Hepatocyte (in vitro differentiated cells): Measurements from ENCODE around the gene ARHGEF37. TPM values are rescaled to one million over a fixed set of nuclear protein-coding genes. Genes with fewer than 3 reads are reported as not detected.

Experiments
- DNase-seq: peaks from one replicate; pipeline ENCODE4 v3.0.0-alpha.2; 2016; ENCODE audit warnings: low spot score
- H2AFZ ChIP-seq: fragments of 200-600 bp; sonication (generic); 2 replicates; pipeline ENCODE4 v1.6.0; 2016; ENCODE audit warnings: antibody characterized with exemption, mild to moderate bottlenecking
- H3K27ac ChIP-seq: fragments of 200-600 bp; sonication (generic); 2 replicates; pipeline ENCODE4 v1.5.1; 2016; ENCODE audit warnings: mild to moderate bottlenecking
- H3K27me3 ChIP-seq: fragments of 200-600 bp; sonication (generic); 2 replicates; pipeline ENCODE4 v1.6.1; 2016
- H3K36me3 ChIP-seq: fragments of 200-600 bp; sonication (generic); replicated peaks from 2 replicates; pipeline ENCODE4 v1.5.1; 2016; ENCODE audit warnings: low read depth; ENCODE audit not compliant: insufficient read depth
- H3K4me1 ChIP-seq: fragments of 200-600 bp; sonication (generic); 2 replicates; pipeline ENCODE4 v1.5.1; 2016; ENCODE audit warnings: mild to moderate bottlenecking, moderate library complexity; ENCODE audit not compliant: insufficient read depth
- H3K4me2 ChIP-seq: fragments of 200-600 bp; sonication (generic); 2 replicates; pipeline ENCODE4 v1.6.0; 2016
- H3K4me3 ChIP-seq: fragments of 200-600 bp; sonication (generic); 2 replicates; pipeline ENCODE4 v1.5.1; 2016; ENCODE audit warnings: mild to moderate bottlenecking
- H3K79me2 ChIP-seq: fragments of 200-600 bp; sonication (generic); 2 replicates; pipeline ENCODE4 v1.6.0; 2017; ENCODE audit warnings: mild to moderate bottlenecking
- H3K9me2 ChIP-seq: fragments of 200-600 bp; sonication (generic); replicated peaks from 2 replicates; pipeline ENCODE4 v1.6.0; 2017; ENCODE audit warnings: mild to moderate bottlenecking; ENCODE audit not compliant: insufficient read depth
- H3K9me3 ChIP-seq: fragments of 200-600 bp; sonication (generic); 2 replicates; pipeline ENCODE4 v1.5.1; 2016; ENCODE audit warnings: low read depth, mild to moderate bottlenecking
- H4K20me1 ChIP-seq: fragments of 200-600 bp; sonication (generic); 2 replicates; pipeline ENCODE4 v1.6.0; 2016; ENCODE audit warnings: mild to moderate bottlenecking; ENCODE audit not compliant: insufficient read depth, poor library complexity, severe bottlenecking
- EZH2 ChIP-seq: fragments of 200-600 bp; sonication (generic); IDR thresholded peaks from 2 replicates; pipeline ENCODE4 v1.6.1; 2016; ENCODE audit warnings: antibody characterized with exemption, mild to moderate bottlenecking, borderline replicate concordance
- EZH2phosphoT487 ChIP-seq: fragments of 200-600 bp; sonication (generic); IDR thresholded peaks from one replicate; pipeline ENCODE4 v1.6.1; 2018; ENCODE audit warnings: antibody characterized with exemption, mild to moderate bottlenecking, low read depth, moderate library complexity; ENCODE audit not compliant: unreplicated experiment, severe bottlenecking
- WGBS: methylation state at CpG from one replicate; pipeline ENCODE4 v1.1.6; 2016; ENCODE audit warnings: low lambda C conversion rate; ENCODE audit errors: missing lambda C conversion rate; 5-methylcytosine and 5-hydroxymethylcytosine counted together
- polyA plus RNA-seq: library from polyadenylated mRNA; unstranded; fragments of >200 nt; fragmentation: Nextera tagmentation; extraction: Ambion mirVana; gene quantifications from 2 replicates; pipeline ENCODE4 v1.2.1, GENCODE V29; 2016
- total RNA-seq: library from RNA; depleted of rRNA; stranded (reverse); fragments of >200 nt; gene quantifications from 2 replicates; pipeline ENCODE4 v1.2.3, GENCODE V29; 2014
- TF ChIP-seq, protein P1 (sequence below): fragments of 200-600 bp; sonication (generic); IDR thresholded peaks from 2 replicates; pipeline ENCODE4 v1.5.1; 2016; ENCODE audit warnings: antibody characterized with exemption, mild to moderate bottlenecking; ENCODE audit not compliant: poor library complexity

The ARHGEF37 gene
- total and polyA plus RNA-seq, 2 experiments from 2014 or later, result 2.3 to 2.9 TPM

DNA sequence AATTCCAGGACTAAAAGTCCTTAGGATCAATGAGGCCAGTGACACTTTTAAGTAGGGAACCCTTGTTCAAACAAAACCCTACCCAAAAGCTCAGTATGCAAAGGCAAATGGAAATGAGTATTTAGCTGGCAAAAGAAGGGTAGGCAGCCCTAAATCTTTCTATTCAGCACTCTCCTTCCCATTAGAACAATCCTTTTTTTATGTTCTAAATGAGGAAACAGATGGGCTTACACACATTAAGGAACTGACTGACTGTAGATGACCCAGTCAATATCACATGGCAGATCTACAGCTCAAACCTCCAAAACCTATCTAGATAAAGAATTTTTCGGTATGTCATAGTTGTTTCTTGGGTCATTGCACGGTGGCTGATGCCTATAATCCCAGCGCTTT lies 37.3 kb upstream of the ARHGEF37 start:
- 84% methylated on average over 3 of the region's 3 CpGs for WGBS
- H3K27ac ChIP-seq, result peak overlapping the region; percentile 1
- H3K4me1 ChIP-seq, result peaks cover 36% of the 10 kb centered on the region
- H4K20me1 ChIP-seq, result peaks cover 99% of the 10 kb centered on the region
- H3K27me3 ChIP-seq, result no peaks in the 10 kb centered on the region
- no peaks in the 10 kb centered on the region for H3K9me3 ChIP-seq
- no peaks in the 10 kb centered on the region for H3K9me2 ChIP-seq
- H3K36me3 ChIP-seq, result no peaks in the 10 kb centered on the region
- DNase-seq, result no peak
- H3K4me3 ChIP-seq, result no peak overlapping the region
- TF ChIP-seq EZH2phosphoT487 (no peak), EZH2 (no peak)
- TF ChIP-seq, protein P1, sequence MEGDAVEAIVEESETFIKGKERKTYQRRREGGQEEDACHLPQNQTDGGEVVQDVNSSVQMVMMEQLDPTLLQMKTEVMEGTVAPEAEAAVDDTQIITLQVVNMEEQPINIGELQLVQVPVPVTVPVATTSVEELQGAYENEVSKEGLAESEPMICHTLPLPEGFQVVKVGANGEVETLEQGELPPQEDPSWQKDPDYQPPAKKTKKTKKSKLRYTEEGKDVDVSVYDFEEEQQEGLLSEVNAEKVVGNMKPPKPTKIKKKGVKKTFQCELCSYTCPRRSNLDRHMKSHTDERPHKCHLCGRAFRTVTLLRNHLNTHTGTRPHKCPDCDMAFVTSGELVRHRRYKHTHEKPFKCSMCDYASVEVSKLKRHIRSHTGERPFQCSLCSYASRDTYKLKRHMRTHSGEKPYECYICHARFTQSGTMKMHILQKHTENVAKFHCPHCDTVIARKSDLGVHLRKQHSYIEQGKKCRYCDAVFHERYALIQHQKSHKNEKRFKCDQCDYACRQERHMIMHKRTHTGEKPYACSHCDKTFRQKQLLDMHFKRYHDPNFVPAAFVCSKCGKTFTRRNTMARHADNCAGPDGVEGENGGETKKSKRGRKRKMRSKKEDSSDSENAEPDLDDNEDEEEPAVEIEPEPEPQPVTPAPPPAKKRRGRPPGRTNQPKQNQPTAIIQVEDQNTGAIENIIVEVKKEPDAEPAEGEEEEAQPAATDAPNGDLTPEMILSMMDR, result no peak
- peak overlapping the region; percentile 19 for H3K4me2 ChIP-seq
- H2AFZ ChIP-seq, result no peak overlapping the region
- H3K79me2 ChIP-seq, result peaks cover 99% of the 10 kb centered on the region

DNA sequence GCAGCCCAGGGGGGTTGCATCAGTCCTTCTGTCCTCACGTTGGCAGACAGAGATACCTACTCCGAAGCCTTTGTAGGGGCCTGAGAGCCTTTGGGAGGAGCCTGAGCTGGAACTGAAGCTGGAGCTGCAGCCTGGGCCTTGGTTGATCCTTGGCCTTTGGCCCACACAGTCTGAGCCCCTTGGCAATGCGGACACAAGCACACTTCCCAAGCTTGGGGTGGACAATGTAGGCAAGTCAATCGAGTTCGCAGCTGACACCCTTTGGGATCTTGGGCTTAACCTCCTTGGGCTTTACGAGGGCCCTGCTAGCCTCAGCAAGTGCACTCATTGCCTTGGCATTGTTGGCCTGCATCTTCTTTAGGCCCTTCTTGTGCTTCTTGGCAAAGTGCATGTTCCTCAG lies 36.0 kb upstream of the ARHGEF37 start:
- Histone ChIP-seq H3K4me3 (no peak overlapping the region), H3K36me3 (no peaks in the 10 kb centered on the region), H3K27ac (no peak overlapping the region), H4K20me1 (peaks cover 86% of the 10 kb centered on the region), H3K4me2 (no peak overlapping the region), H3K4me1 (peaks cover 32% of the 10 kb centered on the region), H3K9me3 (no peaks in the 10 kb centered on the region), H2AFZ (no peak overlapping the region), H3K27me3 (no peaks in the 10 kb centered on the region), H3K79me2 (peaks cover 99% of the 10 kb centered on the region), H3K9me2 (no peaks in the 10 kb centered on the region)
- TF ChIP-seq EZH2, result no peak
- TF ChIP-seq, protein P1, result no peak
- no peak for TF ChIP-seq EZH2phosphoT487
- WGBS, result 91% methylated on average over 6 of the region's 6 CpGs
- DNase-seq, result no peak

DNA sequence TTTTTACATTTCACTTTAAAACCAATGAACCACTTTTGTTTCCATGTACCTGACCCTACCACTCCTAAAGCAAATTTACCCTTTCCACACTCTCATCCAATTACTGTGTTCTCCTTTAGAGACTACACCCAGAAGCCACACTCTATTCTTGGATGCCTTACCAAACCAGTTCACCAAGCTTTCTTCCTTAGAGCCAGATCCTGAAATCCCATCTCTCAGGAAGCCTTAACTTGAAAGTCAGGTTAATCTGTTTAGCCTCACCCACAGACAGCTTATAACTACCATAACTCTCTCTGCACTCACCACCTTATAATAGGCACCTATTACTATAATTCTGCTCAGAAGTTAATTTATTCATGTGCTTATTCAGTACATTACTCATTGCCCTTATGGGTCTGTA lies 34.3 kb upstream of the ARHGEF37 start:
- DNase-seq, result peak; percentile 28
- Histone ChIP-seq H3K36me3 (no peaks in the 10 kb centered on the region), H4K20me1 (peaks cover 69% of the 10 kb centered on the region), H3K9me3 (no peaks in the 10 kb centered on the region), H3K79me2 (peaks cover 90% of the 10 kb centered on the region), H3K4me1 (peaks cover 31% of the 10 kb centered on the region), H3K27ac (peak overlapping the region; percentile 25), H3K4me2 (peak overlapping the region; percentile 91), H2AFZ (no peak overlapping the region), H3K27me3 (no peaks in the 10 kb centered on the region), H3K9me2 (no peaks in the 10 kb centered on the region), H3K4me3 (peak overlapping the region; percentile 8)
- no peak for TF ChIP-seq EZH2
- TF ChIP-seq, protein P1, result no peak
- TF ChIP-seq EZH2phosphoT487, result no peak

DNA sequence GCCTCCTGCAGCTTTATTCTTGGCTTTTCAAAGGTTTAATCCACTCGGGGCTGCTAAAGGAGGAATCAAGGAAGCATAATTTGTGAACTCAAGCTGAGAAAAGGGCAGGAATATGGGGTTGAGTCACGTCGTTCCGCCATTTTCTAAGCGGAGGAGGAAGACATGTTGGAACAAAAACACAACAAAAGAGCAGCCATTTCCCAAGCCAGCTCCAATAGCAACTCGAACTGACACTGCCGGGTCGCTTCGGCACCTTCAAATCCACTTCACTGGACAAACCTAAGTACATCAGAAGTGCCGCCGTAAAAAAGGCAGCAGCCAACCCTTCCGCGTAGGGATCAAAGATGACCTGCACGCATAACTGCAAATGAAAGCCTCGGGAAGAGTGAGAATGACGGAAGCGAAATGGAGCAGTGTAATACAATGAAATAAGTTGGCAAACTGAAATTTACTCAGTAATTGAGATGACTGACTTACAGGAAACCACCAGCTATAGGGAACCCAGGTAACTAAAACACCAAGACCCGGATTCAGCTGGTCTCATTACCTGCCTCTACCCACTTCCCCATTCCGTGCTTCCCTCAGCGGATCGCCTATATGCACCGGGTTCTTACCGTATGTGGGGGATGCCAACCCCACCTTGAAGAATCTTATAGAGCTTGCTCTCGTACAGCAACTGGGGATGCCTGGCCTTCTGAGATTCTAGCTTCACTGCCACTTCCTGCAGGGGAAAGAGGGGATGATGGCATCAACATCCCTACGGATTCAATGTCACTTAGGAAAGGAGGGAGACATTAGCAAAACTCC lies 31.6 kb upstream of the ARHGEF37 start:
- Histone ChIP-seq H3K4me3 (peak overlapping the region; percentile 88), H3K27me3 (no peaks in the 10 kb centered on the region), H3K9me3 (no peaks in the 10 kb centered on the region), H4K20me1 (peaks cover 43% of the 10 kb centered on the region), H3K9me2 (no peaks in the 10 kb centered on the region), H3K36me3 (no peaks in the 10 kb centered on the region), H3K27ac (peak overlapping the region; percentile 98), H2AFZ (no peak overlapping the region), H3K79me2 (peaks cover 72% of the 10 kb centered on the region), H3K4me1 (peaks cover 14% of the 10 kb centered on the region), H3K4me2 (peak overlapping the region; percentile 91)
- peak; percentile 61 for DNase-seq
- TF ChIP-seq EZH2 (no peak), EZH2phosphoT487 (no peak)
- TF ChIP-seq, protein P1, result peak; percentile 14
- 1% methylated on average over 25 of the region's 25 CpGs for WGBS
